NCI-H128 (cell line): ENCODE data around the gene TMPRSS4.

Experiments
- DNase-seq: peaks from one replicate; lab custom pipeline; 2025; ENCODE audit not compliant: unreplicated experiment; lab: John Stamatoyannopoulos, UW

The TMPRSS4 gene

DNA sequence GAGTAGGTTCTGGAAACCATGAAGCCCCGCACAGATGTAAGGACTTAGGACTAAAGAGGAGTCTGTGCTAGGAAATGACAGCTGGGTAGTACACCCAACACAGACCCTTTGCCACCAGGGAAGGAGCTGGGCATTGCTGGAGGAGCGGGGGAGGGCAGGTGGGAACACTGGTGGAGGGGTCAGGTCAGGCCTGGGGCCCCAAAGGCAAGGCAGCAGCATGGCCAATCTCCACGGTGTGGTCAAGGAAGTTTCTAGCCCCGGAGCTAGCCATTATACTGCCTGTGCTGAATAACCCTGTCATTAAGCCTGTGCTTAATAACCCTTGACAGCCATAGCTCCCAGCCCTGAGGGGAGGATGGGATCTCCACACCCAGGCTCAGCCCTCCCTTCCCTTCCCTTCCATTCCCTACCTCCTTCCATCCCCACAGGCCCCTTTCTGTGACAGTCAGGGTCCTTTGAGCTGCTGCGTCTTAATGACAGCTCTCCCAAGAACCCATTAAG is 2.1 kb downstream of the TMPRSS4 start:
- no peak for DNase-seq

DNA sequence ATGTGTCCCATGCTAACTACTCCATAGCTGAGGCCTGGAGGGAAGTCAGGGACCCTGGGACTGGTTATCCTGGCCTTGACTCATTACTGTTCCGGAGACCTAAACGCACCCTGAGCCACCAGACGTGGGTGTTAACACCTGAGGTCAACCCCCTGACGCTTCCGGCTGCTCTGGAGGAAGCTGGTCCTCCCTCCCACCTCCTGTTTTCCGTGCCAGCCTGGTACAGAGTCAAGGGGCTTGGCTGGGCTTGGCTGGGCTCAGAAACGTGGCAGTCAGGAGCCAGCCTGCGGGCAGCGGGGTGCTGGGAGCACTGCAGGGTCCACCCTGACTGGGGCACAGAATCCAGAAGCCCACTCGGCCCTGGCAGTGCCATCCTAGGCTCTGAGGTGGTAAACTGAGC is 2.6 kb downstream of the TMPRSS4 start:
- DNase-seq: no peak

DNA sequence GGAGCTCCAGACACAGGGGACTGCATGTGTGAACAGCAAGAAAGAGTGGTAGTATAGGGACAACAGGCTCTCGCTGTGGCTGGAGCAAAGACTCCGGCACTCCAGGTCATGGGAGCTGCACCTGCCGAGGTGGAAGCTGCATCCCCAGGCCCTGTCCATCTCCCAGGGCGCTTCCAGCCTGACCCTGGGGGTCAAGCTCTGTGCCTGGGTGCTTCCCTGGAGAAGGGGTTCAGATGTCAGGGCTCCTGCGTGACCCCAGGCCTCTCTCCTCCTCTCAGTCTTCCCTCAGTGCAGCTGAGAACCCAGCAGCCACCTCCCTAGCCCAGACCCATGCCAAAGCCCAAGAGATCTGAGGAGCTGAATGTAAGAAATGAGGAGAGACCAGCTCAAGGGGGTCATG is 3.4 kb downstream of the TMPRSS4 start:
- DNase-seq: no peak

DNA sequence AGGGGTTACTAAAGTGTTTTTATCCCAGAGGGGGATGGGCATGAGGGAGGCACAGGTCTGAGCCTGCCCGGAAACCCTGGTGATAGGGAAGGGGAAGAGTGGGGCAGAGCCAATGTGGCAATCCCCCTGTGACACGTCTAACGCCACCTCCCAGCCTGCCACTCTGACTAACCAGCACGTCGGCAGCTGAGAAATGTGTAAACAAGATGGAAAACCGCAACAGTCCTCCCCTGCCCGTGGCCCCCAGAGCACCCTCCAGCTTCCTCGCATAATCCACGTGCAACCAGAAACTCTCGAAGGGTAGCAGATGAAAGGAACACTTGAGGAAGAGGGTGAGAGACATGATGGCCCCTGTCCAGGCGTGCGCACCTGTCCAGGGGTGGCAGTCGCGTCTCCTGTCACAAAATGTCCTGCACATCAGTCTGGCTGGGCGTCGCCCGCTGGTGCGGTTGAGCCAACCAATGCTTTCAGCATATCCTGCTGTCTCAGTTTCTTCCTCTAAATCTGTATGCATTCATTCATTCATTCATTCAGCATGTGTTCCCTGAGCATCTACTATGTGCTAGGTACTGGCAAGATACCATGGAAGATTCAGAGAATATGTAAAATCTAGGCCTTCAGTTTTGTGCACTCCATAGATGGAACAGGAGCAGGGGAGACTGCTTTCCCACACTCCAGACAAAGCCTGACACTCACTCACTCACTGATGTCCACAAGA is 4.5 kb downstream of the TMPRSS4 start:
- DNase-seq: no peak

DNA sequence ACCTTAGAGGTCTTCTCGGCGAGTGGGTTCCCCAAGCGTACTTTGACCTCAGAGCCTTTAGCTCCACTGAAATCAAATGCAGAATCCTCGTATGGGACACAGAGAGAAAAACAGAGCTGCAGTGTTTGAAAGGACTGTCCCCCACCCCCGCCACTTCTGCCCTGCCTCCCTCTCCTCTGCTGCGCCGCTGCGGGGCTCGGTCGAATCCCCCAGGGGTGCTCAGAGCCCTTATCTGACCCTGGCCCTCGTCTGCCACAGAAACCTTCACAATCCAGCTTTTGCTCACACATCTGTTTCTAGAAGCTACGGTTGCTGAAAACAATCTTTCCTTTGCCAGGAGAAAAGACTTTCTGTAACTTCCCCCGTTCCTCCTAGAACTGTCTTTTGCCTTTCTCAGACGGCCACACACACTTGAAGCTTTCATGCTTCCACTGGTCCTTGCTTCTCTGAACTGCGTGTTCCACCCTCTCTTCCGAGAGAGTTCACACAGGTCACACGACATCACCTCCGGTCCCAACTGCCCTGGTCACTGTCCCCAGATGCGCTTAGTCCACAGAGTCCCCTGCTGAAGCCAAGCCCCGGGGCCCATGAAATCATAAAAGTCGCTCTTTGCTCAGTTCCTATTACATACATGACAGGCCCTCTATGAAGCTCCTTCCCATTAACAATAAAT is 6.1 kb downstream of the TMPRSS4 start:
- DNase-seq: no peak

DNA sequence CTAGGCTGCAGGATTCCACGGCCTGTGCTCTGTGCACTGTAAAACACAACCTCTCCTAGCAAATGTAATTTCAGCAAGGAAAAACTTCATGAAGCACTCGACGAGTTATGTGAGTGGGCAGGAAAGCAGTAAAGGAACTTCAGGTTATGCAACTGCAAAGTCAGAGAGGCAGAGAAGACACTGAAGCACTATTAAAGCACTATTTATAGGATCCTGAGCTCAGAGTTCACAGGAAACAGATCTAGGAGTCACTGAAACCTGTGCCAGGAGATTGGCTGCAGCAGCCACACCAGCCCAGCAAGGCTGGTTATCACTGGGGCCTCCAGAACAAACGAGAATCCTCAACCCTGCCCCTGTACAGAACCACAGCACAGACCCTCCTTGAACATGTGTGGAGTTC is 7.4 kb downstream of the TMPRSS4 start:
- DNase-seq: no peak

DNA sequence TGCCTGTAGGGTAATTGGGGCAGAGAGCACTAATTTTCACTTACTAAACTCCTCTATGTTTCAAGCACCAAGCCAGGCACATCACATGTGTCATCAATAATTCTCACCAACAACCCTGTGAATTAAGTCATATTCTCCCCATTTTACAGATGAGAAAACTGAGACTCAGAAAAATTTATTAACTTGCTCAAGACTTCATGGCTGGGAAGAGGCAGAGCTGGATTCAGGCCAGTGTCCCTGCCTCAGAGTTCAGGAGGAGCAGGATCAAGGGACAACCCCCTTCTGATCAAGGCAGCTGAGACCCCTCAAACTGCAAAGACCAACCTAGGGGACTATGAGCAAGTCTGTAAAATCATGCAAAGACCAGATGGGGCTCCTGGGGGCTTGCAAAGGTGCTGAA is 7.8 kb downstream of the TMPRSS4 start:
- no peak for DNase-seq

DNA sequence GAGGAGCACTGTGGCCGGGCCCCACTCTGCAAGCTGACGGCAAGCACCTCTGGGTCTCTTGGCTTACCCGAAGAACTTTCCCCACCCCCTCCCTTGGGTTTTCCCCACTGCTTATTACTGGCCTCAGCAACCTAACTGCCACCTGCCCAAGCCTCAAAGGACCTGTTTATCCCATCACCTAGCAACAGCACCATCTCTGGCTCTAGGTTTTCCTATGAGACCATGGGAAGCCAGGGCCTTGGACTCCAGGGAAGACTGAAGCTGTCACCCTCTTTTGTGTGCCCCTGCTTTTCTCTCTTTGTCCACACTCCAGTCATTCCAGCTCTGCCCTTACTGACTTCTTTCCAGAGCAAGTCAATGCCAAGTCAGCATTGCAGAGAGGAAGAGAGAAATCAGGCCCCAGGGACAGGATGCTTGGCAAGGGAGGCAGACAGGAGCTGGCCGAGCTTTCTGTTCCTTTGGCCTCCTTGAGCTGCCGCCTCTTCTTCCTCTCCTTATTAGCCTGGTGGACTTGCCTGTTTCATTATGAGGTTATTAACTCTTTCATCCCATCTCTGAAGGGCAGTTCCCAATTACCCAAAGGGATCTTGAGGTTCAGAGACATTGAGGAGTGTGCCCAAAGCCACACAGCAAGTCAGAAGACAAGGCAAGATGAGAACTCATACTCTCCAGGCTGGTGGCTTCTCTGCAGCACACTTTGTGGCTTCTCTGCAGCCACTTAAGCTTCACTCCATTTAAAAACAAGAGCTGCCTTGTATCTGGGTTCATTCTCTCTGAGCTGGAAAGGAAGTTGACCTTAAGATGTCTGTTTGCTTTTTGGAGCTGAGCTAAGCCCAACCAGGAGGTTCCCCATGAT is 10.3 kb downstream of the TMPRSS4 start, which contains the start of gene SMIM35:
TSS of gene SMIM35 (minus strand) at position 51 of the 856 bp plus-strand sequence. CDS start 206 bp downstream, outside the sequence.
- no peak for DNase-seq

DNA sequence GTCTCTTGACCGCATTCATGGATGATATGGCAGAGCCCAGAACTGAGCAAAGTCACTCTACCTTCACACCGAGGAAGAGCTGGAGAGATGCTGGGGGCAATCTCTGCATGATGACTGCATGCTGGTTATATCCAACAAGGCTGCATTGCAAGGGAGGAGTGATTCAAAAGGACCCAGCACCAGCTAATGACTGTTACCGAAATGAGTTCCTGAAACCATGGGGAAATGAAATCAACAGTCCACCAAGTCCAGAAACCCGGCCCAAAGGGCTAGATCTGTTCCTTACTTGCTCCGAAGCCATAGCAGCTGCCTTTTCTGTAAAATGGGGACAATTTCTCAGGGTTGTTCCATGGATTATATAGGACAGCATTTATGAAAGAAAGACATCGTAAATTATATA is 11.1 kb downstream of the TMPRSS4 start:
- no peak for DNase-seq

DNA sequence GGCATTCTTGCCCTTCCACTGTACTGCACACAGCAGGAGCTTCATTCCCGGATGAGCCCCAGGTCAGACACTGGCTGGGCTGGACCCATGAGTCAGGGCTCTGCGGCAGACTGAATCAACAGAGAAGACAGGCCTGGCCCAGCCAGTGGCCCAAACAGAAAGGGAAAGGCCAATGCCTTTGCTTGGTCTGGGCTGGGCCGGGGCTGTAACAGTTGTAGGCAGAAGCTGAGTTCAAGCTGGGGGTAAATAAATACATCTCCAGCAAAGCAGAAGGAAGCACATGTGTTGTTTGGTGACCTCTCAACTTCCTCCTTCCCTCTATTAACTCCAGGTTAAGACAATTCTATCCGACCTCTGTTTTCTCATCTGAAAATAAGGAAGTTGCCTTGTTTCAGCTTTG is 11.7 kb downstream of the TMPRSS4 start:
- DNase-seq: no peak

DNA sequence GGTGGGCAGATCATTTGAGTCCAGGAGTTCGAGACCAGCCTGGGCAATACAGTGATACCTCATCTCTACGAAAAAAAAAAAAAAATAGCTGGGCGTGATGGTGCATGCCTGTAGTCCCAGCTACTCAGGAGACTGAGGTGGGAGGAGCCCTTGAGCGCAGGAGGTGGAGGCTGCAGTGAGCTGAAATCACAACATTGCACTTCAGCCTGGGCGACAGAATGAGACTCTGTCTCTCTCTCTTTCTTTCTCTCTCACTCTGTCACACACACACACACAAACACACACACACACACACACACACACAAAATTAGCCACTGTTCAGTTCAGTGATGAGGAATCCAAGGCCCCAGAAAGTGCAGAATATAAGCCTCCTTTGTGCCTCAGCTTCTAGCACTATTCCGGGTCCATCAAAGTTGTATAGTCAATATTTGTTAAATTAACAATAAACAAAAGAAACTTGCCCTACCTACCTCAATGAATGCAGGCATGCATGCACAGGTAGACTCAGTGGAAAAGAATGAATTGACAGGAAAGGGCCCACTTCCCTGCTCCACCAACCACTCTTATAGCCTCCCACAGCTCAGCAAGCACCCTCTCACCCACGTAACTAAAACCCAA is 13.8 kb downstream of the TMPRSS4 start:
- DNase-seq: no peak

DNA sequence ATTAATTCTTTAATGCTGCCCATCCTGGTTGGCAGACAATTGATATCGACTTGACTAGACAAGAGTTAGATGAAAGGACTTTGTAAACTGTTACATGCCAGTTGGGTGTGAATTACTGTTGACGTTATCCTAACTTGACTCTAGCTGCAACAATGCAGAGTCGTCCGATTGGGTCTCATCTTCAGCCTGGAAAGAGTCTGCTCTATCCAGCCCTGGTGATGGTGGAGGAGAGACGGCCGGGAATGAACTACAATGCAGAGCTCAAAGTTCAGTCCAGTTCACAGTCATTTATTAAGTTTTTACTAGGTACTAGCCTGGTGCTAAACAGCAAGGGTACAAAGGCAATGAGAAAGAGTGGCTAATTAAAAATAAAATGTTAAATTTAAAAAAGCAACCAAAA is 14.8 kb downstream of the TMPRSS4 start:
- no peak for DNase-seq

DNA sequence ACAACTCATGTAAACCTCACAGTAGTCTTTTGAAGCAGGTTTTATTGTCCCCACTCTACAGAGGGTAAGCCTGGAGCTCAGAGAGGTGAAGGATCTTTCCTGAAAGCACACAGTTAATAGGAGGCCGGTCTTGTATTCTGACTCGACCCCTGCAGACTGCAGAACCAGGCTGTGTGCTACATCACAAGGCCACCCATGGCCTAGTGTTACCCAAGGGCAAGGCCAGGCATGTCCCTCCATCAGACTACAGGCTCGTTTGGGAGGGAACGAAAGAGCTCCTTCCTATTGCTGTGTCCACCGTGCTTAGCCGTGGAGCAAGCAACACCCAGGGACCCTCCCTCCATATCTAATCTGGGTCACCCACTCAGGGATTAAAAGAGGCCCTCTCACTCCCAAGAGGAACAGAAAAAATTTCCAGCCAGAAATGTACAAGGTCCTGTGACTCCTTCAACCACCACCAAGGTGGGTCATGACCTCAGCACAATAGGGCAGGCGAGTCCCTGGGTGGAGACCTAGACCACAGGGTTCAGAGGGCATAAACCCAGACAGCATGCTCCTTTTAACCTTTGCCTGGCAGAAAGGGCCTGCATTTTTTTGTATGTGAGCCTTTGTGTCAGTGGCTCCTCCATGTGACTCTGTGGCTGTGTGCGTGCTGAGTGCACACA is 16.2 kb downstream of the TMPRSS4 start:
- no peak for DNase-seq

DNA sequence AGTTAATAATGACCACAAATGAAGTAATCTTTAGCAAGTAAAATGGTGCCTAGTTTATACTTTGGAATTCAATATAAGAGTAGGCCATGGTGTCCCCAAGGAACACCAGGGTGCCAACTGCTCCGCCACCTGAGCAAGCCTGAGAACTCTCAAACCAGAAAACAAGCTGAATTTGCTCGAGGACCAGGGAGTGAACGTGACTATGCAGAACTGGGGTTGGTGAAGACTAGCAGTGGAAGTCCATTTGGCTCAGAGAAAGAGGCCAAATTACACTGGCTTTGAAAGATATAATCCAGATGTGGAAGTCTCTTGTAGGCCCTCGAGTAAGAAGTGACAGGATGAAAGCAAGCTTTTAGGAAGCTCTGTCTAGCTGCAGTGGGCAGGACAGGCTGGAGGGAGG is 18.6 kb downstream of the TMPRSS4 start:
- DNase-seq: no peak

DNA sequence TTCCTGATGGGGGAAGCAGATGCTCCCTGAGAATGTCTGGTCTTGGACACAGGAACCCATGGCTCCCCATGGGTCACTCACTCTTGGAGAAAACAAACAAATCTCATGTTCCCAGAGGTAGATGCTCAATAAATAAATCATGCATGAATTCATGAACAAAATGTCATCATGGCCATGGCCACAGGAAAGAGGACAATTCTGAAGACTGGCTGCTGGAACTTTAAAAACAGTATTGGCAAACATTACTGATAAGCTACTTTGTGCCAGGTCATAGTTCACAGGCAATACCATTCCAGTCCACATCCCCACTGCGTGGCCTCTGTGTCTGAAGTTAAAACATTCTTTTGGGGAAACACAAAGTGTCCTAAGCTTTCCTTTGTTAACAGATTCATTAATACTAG is 19.1 kb downstream of the TMPRSS4 start:
- no peak for DNase-seq

DNA sequence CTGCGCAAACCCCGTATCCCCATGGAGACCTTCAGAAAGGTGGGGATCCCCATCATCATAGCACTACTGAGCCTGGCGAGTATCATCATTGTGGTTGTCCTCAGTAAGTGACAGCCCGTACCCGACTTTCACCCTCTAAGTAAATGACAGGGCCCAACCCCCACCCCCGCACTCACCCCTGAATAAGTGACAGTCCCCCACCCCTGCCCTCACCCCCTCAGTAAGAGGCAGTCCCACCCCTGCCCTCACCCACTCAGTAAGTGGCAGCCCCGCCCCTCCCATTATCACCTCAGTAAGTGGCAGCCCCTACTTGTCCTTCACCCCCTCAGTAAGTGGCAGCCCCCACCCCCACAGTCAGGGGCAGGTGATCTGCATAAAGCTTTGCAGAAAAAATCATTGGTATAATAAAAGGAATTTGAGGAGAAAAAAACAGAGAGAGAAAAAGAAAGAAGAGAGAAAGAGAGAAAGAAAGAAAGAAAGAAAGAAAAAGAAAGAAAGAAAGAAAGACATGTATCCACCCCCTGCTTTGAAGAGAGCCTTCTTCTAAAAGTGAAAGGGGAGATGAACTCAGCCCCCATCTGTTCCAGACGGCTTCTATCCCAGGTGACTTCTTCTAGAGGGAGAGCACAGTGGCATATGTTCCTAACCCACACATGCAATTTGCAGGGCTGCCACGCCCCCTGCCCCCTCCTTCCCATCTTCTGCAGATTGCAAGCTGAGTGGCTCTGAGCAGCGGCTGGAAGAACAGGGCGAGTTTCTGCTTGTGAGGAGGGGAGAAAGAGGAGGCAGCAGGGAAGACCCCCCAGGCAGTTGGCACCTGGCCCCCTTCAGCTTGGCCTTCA is 22.3 kb downstream of the TMPRSS4 start:
- no peak for DNase-seq

DNA sequence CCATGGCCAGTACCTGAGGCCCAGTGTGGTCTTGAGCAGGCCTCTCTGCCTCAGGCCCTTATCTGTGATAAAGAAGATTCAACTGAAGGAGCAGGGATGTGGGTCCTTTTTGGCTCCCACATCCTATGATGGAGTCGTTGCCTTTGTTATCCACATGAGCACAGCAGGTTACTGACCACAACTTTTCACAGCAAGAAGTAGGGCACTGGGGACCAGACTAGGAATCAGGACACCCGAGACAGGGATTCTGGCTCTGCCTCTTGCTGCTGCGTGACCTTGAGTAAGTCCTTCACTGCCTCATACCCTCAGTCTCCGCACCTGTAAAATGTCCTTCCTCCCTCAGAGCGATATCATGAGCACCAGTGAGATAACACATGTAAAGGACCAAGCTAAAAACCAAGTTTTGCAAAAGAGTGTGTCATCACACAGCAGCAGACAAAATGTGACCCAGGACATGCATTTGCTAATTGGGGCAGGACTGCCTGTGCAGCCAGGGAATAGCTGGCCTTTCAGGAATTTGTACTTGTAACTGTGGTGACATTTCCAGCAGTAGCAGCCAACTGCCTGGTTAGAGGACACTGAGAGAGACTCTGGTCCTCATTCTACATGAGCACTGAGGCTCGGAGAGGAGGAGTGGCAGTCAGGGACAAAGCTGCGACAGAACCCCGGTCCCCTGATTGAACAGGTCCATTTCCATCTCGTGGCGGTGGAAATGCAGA is 23.1 kb downstream of the TMPRSS4 start:
- no peak for DNase-seq

DNA sequence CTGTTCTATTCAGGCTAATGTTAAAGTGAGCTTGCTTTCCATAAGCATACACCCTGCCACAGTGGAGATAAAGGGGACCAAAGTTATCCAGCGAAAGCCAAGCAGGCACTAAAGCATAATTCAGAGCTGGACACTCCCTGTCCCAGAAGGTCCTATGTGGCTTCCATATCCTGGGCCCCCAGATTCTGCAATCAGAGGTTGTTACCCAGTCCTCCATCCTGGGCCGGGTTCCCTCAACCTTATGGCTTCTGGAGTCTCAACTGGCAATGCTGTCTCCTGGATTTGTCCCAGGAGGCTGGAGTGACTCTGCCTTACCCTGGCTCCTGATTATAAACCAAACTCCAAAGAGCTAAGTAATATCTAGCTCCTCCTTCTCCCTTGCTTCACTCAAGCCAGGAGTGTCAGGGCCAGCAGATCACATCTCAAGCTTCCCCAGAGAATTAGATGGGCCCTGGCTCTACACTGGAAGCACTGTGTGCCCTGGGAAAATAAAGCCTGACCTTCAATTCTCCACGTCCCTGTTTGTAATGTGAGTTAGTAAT is 23.9 kb downstream of the TMPRSS4 start:
- DNase-seq: no peak

DNA sequence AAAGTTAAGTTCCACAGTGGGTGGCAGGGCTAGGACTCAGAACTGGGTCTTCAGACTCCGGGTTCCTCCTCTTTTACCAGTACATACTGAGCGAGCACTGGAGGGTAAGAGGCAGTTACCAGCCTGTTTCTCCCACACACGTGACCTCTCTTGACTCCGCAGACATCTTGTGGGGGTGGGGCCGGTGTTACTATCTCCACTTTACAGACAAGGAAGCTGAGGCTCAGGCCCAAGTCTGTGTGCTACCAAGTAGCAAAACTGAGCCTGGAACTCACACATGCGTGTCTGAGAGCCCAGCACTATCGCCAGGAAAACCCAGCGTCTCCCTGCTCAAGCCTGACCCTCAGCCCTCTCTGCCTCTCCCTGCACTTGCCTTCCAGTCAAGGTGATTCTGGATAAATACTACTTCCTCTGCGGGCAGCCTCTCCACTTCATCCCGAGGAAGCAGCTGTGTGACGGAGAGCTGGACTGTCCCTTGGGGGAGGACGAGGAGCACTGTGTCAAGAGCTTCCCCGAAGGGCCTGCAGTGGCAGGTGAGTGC is 25.9 kb downstream of the TMPRSS4 start:
- DNase-seq: no peak
